Measurements from ENCODE around the gene AOC1.

GRCh38 chr7:150820578-150821198, 31.6 kb upstream of the AOC1 start:
- TF ChIP-seq CTCF (IDR thresholded peaks at IDR 0.05 in 8 of 11, conservative IDR thresholded peaks at IDR 0.05 in 3 of 11) (no peak), POLR2A (IDR thresholded peaks at IDR 0.05) (no peak)
